HG03196 (cell line): ENCODE measurements around the gene LOXHD1.

Experiments
- ATAC-seq: cut with Tn5 transposase; IDR thresholded peaks from one replicate; pipeline ENCODE4 v1.9.1; 2021; ENCODE audit not compliant: unreplicated experiment

LOXHD1 gene

GRCh38 chr18:46427216-46427995, 229.6 kb downstream of the LOXHD1 start:
- no peak for ATAC-seq
